Measurements from ENCODE around the gene ASS1. TPM values are rescaled to one million over a fixed set of nuclear protein-coding genes. Genes with fewer than 3 reads are reported as not detected.

ASS1 gene
- polyA plus RNA-seq, 3 donors: 329 to 346 (median 337) TPM

GRCh38 chr9:130491830-130492482 lies 47.2 kb downstream of the ASS1 start:
- DNase-seq: no peak

GRCh38 chr9:130493021-130493420 lies 48.3 kb downstream of the ASS1 start:
- no peak for DNase-seq

GRCh38 chr9:130493476-130493875 lies 48.7 kb downstream of the ASS1 start:
- DNase-seq: no peak

GRCh38 chr9:130495067-130495466 lies 50.3 kb downstream of the ASS1 start:
- DNase-seq: no peak

GRCh38 chr9:130497139-130497538 lies 52.4 kb downstream of the ASS1 start:
- no peak for DNase-seq

- DNase-seq: no peak
Observed at GRCh38 chr9:130498298-130498917, 53.6 kb downstream of the ASS1 start.

- DNase-seq: no peak
Observed at GRCh38 chr9:130498918-130499698, 54.3 kb downstream of the ASS1 start.

- no peak for DNase-seq
Observed at GRCh38 chr9:130499804-130500263, 55.1 kb downstream of the ASS1 start.

GRCh38 chr9:130500340-130501180 lies 55.8 kb downstream of the ASS1 start:
- DNase-seq: no peak

- DNase-seq: no peak
Observed at GRCh38 chr9:130501639-130502038, 56.9 kb downstream of the ASS1 start.

GRCh38 chr9:130508218-130508617 lies 63.5 kb downstream of the ASS1 start:
- DNase-seq: no peak

GRCh38 chr9:130512199-130512598 lies 67.4 kb downstream of the ASS1 start:
- no peak for DNase-seq

GRCh38 chr9:130513078-130513477 lies 68.3 kb downstream of the ASS1 start:
- DNase-seq: no peak

- no peak for DNase-seq
Observed at GRCh38 chr9:130518233-130518632, 73.5 kb downstream of the ASS1 start.

- no peak for DNase-seq
Observed at GRCh38 chr9:130518943-130519799, 74.4 kb downstream of the ASS1 start.

GRCh38 chr9:130519927-130520326 lies 75.2 kb downstream of the ASS1 start:
- DNase-seq: no peak

- DNase-seq: no peak
Observed at GRCh38 chr9:130521715-130522114, 77.0 kb downstream of the ASS1 start.

- DNase-seq: no peak
Observed at GRCh38 chr9:130522233-130522808, 77.6 kb downstream of the ASS1 start.

- peak; percentile 42 for DNase-seq
Observed at GRCh38 chr9:130523921-130524320, 79.2 kb downstream of the ASS1 start.

- no peak for DNase-seq
Observed at GRCh38 chr9:130526193-130526853, 81.6 kb downstream of the ASS1 start.

All from renal pelvis (tissue), 4 donors.